OCI-LY3 (cell line): ENCODE measurements around the gene NDUFA3.

Experiments
- H2AFZ ChIP-seq: fragments of 200-600, 300-600 bp; shearing (Covaris generic); 2 replicates; pipeline ENCODE4 v1.6.0; 2014; ENCODE audit warnings: antibody characterized with exemption, low read depth, low read length
- H3K27ac ChIP-seq: fragments of 200-600, 300-600 bp; sonication (generic); 2 replicates; pipeline ENCODE4 v1.5.1; 2014; ENCODE audit warnings: mild to moderate bottlenecking, low read length, moderate library complexity, mixed read lengths
- H3K27me3 ChIP-seq: fragments of 200-600, 300-600 bp; sonication (generic); 2 replicates; pipeline ENCODE4 v1.6.1; 2014; ENCODE audit warnings: low read depth, low read length, mixed read lengths
- H3K36me3 ChIP-seq: fragments of 200-600, 300-600 bp; sonication (generic); replicated peaks from 2 replicates; pipeline ENCODE3; 2014; ENCODE audit warnings: low read depth, low read length, mixed read lengths
- H3K4me1 ChIP-seq: fragments of 300-600, 200-600 bp; sonication (generic); 2 replicates; pipeline ENCODE4 v1.6.1; 2014; ENCODE audit warnings: low read length, mixed read lengths
- H3K4me2 ChIP-seq: fragments of 200-600, 300-600 bp; sonication (generic); 2 replicates; pipeline ENCODE4 v1.6.1; 2014; ENCODE audit warnings: low read length, mixed read lengths
- H3K4me3 ChIP-seq: fragments of 300-600, 200-600 bp; sonication (generic); 2 replicates; pipeline ENCODE4 v1.5.1; 2014; ENCODE audit warnings: antibody characterized with exemption, mild to moderate bottlenecking, low read length, moderate library complexity
- H3K79me2 ChIP-seq: fragments of 300-600, 200-600 bp; shearing (Covaris generic); 2 replicates; pipeline ENCODE4 v1.6.1; 2014; ENCODE audit warnings: mild to moderate bottlenecking, low read length, mixed read lengths
- H3K9ac ChIP-seq: fragments of 300-600, 200-600 bp; shearing (Covaris generic); 2 replicates; pipeline ENCODE4 v1.6.0; 2014; ENCODE audit warnings: mild to moderate bottlenecking, low read length, moderate library complexity
- H3K9me3 ChIP-seq: fragments of 200-600, 300-600 bp; shearing (Covaris generic); 2 replicates; pipeline ENCODE4 v1.6.1; 2014; ENCODE audit warnings: low read length, mixed read lengths; ENCODE audit not compliant: insufficient read depth
- H4K20me1 ChIP-seq: fragments of 200-600, 300-600 bp; sonication (generic); 2 replicates; pipeline ENCODE4 v1.6.1; 2016; ENCODE audit warnings: low read length, mixed read lengths; ENCODE audit not compliant: insufficient read depth
- EZH2phosphoT487 ChIP-seq: fragments of 200-600 bp; shearing (Covaris generic); IDR thresholded peaks from 2 replicates; pipeline ENCODE4 v1.6.1; 2018; ENCODE audit warnings: antibody characterized with exemption, mixed run types, low read depth
- TF ChIP-seq, protein P1 (sequence below): fragments of 200-600, 300-600 bp; sonication (generic); IDR thresholded peaks from 2 replicates; pipeline ENCODE4 v1.5.1; 2014; ENCODE audit warnings: antibody characterized with exemption, low read length, low read depth

The NDUFA3 gene

DNA sequence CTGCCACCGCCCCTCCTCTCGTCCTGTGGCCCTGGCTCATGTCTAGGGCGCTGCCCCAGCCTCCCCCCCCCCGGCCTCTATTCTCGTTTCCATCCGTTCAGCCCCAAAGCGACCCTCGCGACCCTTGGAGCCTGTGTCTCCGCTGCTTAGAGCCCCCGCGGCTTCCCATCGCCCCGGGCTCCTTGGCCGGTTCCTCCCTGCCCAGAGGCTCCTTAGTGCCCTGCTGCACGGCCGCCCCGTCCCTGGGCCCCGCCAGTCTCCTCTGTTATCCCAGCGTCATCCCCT is 25.7 kb downstream of the NDUFA3 start:
- Histone ChIP-seq H3K4me3 (no peak overlapping the region), H3K9ac (no peak overlapping the region), H3K79me2 (no peaks in the 10 kb centered on the region), H3K4me2 (no peak overlapping the region), H3K4me1 (no peaks in the 10 kb centered on the region), H3K36me3 (peaks cover 46% of the 10 kb centered on the region), H3K9me3 (no peaks in the 10 kb centered on the region), H3K27ac (no peak overlapping the region), H4K20me1 (no peaks in the 10 kb centered on the region), H2AFZ (no peak overlapping the region), H3K27me3 (no peaks in the 10 kb centered on the region)
- TF ChIP-seq, protein P1, sequence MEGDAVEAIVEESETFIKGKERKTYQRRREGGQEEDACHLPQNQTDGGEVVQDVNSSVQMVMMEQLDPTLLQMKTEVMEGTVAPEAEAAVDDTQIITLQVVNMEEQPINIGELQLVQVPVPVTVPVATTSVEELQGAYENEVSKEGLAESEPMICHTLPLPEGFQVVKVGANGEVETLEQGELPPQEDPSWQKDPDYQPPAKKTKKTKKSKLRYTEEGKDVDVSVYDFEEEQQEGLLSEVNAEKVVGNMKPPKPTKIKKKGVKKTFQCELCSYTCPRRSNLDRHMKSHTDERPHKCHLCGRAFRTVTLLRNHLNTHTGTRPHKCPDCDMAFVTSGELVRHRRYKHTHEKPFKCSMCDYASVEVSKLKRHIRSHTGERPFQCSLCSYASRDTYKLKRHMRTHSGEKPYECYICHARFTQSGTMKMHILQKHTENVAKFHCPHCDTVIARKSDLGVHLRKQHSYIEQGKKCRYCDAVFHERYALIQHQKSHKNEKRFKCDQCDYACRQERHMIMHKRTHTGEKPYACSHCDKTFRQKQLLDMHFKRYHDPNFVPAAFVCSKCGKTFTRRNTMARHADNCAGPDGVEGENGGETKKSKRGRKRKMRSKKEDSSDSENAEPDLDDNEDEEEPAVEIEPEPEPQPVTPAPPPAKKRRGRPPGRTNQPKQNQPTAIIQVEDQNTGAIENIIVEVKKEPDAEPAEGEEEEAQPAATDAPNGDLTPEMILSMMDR: no peak
- no peak for TF ChIP-seq EZH2phosphoT487

DNA sequence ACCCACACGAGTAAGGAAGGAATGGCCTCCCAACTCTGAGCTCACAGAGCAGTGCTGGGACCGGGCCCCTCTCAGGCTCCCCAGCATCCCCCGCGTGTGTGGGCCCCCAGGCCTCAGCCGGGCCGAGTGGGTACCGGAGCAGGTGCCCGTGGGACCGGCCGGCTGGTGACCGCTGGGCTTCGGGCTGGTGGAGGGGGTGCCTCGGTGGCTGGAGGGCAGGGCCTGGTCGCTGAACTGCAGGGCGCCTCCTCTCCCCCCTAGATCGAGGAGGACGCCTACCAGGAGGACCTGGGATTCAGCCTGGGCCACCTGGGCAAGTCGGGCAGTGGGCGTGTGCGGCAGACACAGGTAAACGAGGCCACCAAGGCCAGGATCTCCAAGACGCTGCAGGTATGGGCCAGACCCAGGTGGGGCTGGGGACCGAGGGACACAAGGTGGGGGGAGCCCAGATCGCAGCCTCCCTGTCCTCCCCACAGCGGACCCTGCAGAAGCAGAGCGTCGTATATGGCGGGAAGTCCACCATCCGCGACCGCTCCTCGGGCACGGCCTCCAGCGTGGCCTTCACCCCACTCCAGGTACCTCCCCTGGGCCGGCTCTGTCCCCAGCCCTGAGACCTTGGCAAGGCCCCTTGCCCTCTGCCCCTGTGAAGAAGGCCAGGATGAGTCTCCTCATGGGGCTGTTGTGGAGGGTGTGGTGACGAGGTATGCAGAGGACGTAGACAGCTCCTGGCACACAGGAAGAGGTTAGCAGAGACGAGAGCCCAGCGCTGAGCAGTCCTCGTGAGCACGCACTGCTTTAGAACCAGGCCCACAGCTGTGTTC is 26.4 kb downstream of the NDUFA3 start:
- H3K4me3 ChIP-seq: no peak overlapping the region
- H2AFZ ChIP-seq: no peak overlapping the region
- no peaks in the 10 kb centered on the region for H4K20me1 ChIP-seq
- H3K9ac ChIP-seq: no peak overlapping the region
- H3K79me2 ChIP-seq: no peaks in the 10 kb centered on the region
- peaks cover 44% of the 10 kb centered on the region for H3K36me3 ChIP-seq
- no peaks in the 10 kb centered on the region for H3K4me1 ChIP-seq
- no peak for TF ChIP-seq EZH2phosphoT487
- TF ChIP-seq, protein P1: no peak
- no peaks in the 10 kb centered on the region for H3K27me3 ChIP-seq
- no peaks in the 10 kb centered on the region for H3K9me3 ChIP-seq
- no peak overlapping the region for H3K27ac ChIP-seq
- H3K4me2 ChIP-seq: no peak overlapping the region

DNA sequence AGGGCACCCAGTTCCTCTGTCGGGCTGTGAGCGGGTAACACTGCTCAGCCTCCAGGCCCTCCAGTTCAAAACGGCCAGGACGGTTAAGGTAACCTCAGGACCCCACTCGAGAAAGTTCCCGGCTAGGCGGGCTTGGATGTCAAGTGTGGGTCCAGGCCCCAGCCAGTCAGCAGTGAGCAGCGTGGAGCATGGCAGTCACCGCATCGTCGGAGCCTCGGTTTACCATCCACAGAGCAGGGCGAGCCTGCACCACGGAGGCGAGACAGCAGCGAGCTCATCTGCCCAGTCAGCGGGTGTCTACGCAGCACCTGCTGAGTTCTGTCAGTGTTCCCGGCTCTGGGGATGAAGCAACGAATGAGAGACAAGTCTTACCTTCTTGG is 27.0 kb downstream of the NDUFA3 start:
- Histone ChIP-seq H3K27ac (no peak overlapping the region), H3K9ac (no peak overlapping the region), H4K20me1 (no peaks in the 10 kb centered on the region), H3K27me3 (no peaks in the 10 kb centered on the region), H3K4me2 (no peak overlapping the region), H3K4me3 (no peak overlapping the region), H3K9me3 (no peaks in the 10 kb centered on the region), H3K79me2 (no peaks in the 10 kb centered on the region), H2AFZ (no peak overlapping the region), H3K36me3 (peaks cover 42% of the 10 kb centered on the region), H3K4me1 (no peaks in the 10 kb centered on the region)
- TF ChIP-seq, protein P1: no peak
- TF ChIP-seq EZH2phosphoT487: no peak

GRCh38 chr19:54133312-54133956 is 30.8 kb downstream of the NDUFA3 start:
- no peak overlapping the region for H2AFZ ChIP-seq
- no peak for TF ChIP-seq EZH2phosphoT487
- TF ChIP-seq, protein P1: no peak
- H4K20me1 ChIP-seq: peaks cover 1% of the 10 kb centered on the region; the same call in 1 of the 2 replicates
- no peak overlapping the region for H3K4me3 ChIP-seq
- H3K27me3 ChIP-seq: no peaks in the 10 kb centered on the region
- no peak overlapping the region for H3K4me2 ChIP-seq
- H3K4me1 ChIP-seq: peaks cover 7% of the 10 kb centered on the region
- no peak overlapping the region for H3K27ac ChIP-seq
- peaks cover 23% of the 10 kb centered on the region for H3K36me3 ChIP-seq
- no peaks in the 10 kb centered on the region for H3K9me3 ChIP-seq
- H3K79me2 ChIP-seq: peaks cover 8% of the 10 kb centered on the region
- no peak overlapping the region for H3K9ac ChIP-seq
